ENCODE measurements around the gene ZNF165. TPM values are rescaled to one million over a fixed set of nuclear protein-coding genes. Genes with fewer than 3 reads are reported as not detected.

Gene ZNF165
- total RNA-seq, 2 experiments from 2014 or later: 2.6 to 3.1 TPM

DNA sequence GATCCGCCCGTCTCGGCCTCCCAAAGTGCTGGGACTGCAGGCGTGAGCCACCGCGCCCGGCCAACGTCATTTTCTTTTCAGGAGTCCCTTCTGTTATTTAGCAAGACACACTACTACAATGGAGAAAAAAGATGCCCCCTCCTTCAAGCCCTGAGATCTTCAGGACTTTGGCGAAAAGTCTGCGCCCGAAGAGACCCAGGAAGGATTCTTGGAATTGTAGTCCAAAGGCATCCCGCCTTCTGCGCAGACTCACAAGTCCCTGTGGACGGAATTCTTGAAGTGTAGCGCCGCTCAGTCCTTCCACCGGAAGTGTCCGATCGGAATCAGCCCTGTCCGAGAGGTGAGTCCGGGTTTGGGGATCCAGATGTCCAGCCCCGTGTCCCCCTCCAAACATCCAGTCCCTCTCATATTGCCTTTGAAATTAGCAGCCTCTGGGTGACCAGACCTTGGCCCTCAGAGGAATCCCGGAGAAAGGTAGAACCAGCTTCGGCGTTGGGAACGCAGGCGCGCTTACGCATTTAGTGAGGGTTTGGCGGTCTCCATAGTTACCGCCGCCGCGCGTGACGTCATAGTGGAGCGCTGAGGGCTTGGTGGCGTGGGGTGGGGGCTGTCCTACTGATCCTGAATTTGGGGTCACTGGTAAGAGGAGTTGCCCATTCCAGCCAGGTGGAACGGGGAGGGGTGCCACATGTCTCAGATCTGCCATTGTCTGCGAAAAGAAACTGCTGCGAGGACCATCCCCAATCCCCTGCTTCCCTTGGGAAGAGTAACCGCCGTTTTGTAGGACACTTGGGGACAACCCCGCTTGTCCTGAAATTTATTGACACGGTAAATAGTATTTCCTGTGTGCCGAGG lies 490 bp downstream of the ZNF165 start:
- DNase-seq (ENCODE audit: low spot score): peak; percentile 95
- Histone ChIP-seq H3K4me2 (ENCODE audit: low read length) (peak overlapping the region; percentile 81), H3K9me3 (ENCODE audit: low read length) (no peaks in the 10 kb centered on the region), H3K4me1 (ENCODE audit: insufficient read depth, low read length, poor library complexity, severe bottlenecking) (peaks cover 12% of the 10 kb centered on the region), H3K79me2 (ENCODE audit: insufficient read depth, low read depth, low read length) (no peaks in the 10 kb centered on the region; the same call in 1 of the 2 replicates), H3K9me2 (ENCODE audit: insufficient read depth, low read length) (no peaks in the 10 kb centered on the region), H3K4me3 (ENCODE audit: low read depth, low read length, poor library complexity, severe bottlenecking) (peak overlapping the region; percentile 87), H3K27ac (ENCODE audit: low read depth, low read length, poor library complexity, severe bottlenecking) (peak overlapping the region; percentile 70), H3K36me3 (ENCODE audit: insufficient read depth, low read length) (peaks cover 4% of the 10 kb centered on the region; the same call in 1 of the 2 replicates), H4K20me1 (ENCODE audit: insufficient read depth, low read length) (no peaks in the 10 kb centered on the region), H2AFZ (ENCODE audit: low read length) (peak overlapping the region; percentile 78)
- intact Hi-C loops (cut with micrococcal nuclease; ENCODE audit: unreplicated experiment): loop anchor here (1.0 to 10.0 kb wide), 6 partner anchors 23 to 606 kb away; partner anchors contain the start of gene ZNF184
- ChIA-PET POLR2A (interaction anchor here (0.7 to 1.4 kb wide), 3 partner anchors 13 to 952 kb away, joined by 3 to 7 read pairs (median 3); no protein-coding TSS in a partner anchor), CTCF (ENCODE audit: unreplicated experiment) (interaction anchor here (0.6 kb wide), 1 partner anchor 277 kb away, joined by 3 read pairs; no protein-coding TSS in a partner anchor)
- BruUV-seq (replicated peaks): no TSS peak
- TF ChIP-seq EZH2phosphoT487 (IDR thresholded peaks at IDR 0.05; ENCODE audit: borderline replicate concordance, low read depth, low read length): no peak
- TF ChIP-seq, protein P1, sequence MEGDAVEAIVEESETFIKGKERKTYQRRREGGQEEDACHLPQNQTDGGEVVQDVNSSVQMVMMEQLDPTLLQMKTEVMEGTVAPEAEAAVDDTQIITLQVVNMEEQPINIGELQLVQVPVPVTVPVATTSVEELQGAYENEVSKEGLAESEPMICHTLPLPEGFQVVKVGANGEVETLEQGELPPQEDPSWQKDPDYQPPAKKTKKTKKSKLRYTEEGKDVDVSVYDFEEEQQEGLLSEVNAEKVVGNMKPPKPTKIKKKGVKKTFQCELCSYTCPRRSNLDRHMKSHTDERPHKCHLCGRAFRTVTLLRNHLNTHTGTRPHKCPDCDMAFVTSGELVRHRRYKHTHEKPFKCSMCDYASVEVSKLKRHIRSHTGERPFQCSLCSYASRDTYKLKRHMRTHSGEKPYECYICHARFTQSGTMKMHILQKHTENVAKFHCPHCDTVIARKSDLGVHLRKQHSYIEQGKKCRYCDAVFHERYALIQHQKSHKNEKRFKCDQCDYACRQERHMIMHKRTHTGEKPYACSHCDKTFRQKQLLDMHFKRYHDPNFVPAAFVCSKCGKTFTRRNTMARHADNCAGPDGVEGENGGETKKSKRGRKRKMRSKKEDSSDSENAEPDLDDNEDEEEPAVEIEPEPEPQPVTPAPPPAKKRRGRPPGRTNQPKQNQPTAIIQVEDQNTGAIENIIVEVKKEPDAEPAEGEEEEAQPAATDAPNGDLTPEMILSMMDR (conservative IDR thresholded peaks at IDR 0.05; ENCODE audit: low read length): no peak

DNA sequence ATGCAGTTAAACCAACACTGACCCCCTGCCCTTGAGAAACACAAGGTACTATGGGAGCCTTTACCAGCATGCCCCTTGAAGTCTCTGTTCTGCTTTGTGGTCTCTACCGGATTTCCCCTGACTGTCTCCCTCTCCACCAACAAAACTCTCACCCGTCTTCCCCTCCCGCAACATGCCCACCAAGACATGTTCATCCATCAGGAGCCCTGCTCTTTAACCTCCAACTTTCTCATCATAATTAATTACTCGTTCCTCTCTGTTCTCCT lies 1.1 kb downstream of the ZNF165 start:
- intact Hi-C loops (cut with micrococcal nuclease; ENCODE audit: unreplicated experiment): loop anchor here (2.0 to 10.0 kb wide), 5 partner anchors 55 to 607 kb away; partner anchors contain the start of gene ZNF184
- peak overlapping the region; percentile 78 for H2AFZ ChIP-seq (ENCODE audit: low read length)
- no TSS peak for BruUV-seq (replicated peaks)
- H3K79me2 ChIP-seq (ENCODE audit: insufficient read depth, low read depth, low read length): no peaks in the 10 kb centered on the region; the same call in 1 of the 2 replicates
- H3K27ac ChIP-seq (ENCODE audit: low read depth, low read length, poor library complexity, severe bottlenecking): peak overlapping the region; percentile 70
- no peaks in the 10 kb centered on the region for H3K9me3 ChIP-seq (ENCODE audit: low read length)
- no peaks in the 10 kb centered on the region for H3K9me2 ChIP-seq (ENCODE audit: insufficient read depth, low read length)
- no peaks in the 10 kb centered on the region for H4K20me1 ChIP-seq (ENCODE audit: insufficient read depth, low read length)
- TF ChIP-seq EZH2phosphoT487 (IDR thresholded peaks at IDR 0.05; ENCODE audit: borderline replicate concordance, low read depth, low read length): no peak
- TF ChIP-seq, protein P1 (conservative IDR thresholded peaks at IDR 0.05; ENCODE audit: low read length): no peak
- H3K36me3 ChIP-seq (ENCODE audit: insufficient read depth, low read length): peaks cover 10% of the 10 kb centered on the region; the same call in 1 of the 2 replicates
- H3K4me1 ChIP-seq (ENCODE audit: insufficient read depth, low read length, poor library complexity, severe bottlenecking): peaks cover 12% of the 10 kb centered on the region
- peak overlapping the region; percentile 81 for H3K4me2 ChIP-seq (ENCODE audit: low read length)
- H3K4me3 ChIP-seq (ENCODE audit: low read depth, low read length, poor library complexity, severe bottlenecking): peak overlapping the region; percentile 87
- ChIA-PET POLR2A (interaction anchor here (0.7 to 1.4 kb wide), 4 partner anchors 12 to 68 kb away, joined by 3 read pairs; no protein-coding TSS in a partner anchor), CTCF (ENCODE audit: unreplicated experiment) (no interaction called here)
- DNase-seq (ENCODE audit: low spot score): peak; percentile 73

Measured in OCI-LY7 (cell line).